Measurements from ENCODE around the gene AUTS2.

- TF ChIP-seq CTCF (IDR thresholded peaks at IDR 0.05; ENCODE audit: poor library complexity, severe bottlenecking) = no peak
- TF ChIP-seq EZH2 (IDR thresholded peaks at IDR 0.05; ENCODE audit: borderline replicate concordance, insufficient read depth, low read length, poor library complexity, severe bottlenecking) = no peak
These were observed 1082.6 kb downstream of the AUTS2 start for GRCh38 chr7:70680743-70681468.
